IPS-11a (cell line): Measurements from ENCODE around the gene KCNJ2.
A peak's percentile ranks its signal among the peaks of the same experiment; 100 is the strongest.

ENCODE experiments used
- H3K4me3 ChIP-seq: one replicate; pipeline ENCODE4 v1.5.1; 2013; ENCODE audit warnings: low read depth, low read length, control low read depth

KCNJ2 gene

DNA sequence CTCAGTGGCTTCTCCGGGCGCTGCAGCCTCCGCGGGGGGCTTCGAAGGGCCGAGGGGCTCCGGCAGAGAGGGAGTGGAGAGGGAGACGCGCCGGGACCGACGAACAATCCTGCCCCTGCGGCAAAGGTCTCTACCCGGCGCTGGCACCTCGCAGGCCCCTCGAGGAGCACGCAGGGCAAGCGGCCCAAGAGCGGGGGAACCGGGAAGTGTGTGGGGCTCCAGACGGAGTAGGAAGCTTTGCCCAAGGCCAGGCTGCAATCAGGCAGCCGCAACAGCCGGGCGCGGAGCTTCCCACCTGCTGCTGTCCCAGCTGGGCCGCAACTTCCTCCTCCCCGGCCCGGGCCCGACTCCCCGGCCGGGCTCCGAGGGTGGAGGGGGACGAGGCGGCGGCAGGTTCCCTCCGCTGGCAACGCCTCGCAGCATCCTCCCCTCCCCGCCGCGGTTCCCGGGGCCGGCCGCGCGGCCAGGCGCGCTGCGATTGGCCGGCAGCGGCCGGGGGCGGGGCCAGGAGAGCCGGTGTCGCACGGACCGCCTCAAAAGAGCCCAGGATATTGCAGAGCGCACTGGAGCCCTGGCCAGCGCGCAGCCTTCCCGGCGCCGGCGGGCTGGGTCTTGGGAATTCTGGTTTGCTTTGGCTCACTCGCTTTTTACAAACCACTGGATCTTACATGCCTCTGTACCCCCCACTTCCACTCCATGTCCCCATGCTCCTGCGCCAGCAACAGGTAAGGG, at the start of gene KCNJ2:
KCNJ2 (plus strand) TSS at position 556 of the 732 bp plus-strand sequence. CDS start 5,508 bp downstream, outside the sequence.
- H3K4me3 ChIP-seq = peak within 1 kb of the TSS; percentile 61

DNA sequence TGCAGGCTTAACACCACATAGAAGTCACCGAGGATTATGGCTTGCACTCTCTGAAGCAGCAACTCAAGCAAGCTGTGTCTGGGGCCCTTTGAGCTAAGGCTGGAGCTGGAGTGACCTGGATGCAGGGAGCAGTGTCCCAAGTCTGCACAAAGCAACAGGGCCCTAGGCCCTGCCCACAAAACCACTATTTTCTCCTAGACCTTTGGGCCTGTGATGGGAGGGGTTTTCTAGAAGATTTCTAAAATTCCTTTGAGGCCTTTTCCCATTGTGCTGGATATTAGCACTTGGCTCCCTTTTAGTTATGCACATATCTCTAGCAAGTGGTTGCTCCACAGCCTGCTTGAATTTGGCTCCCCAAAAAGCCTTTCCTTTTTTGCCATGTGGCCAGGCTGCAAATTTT, 49.8 kb upstream of the KCNJ2 start:
- H3K4me3 ChIP-seq = no peak overlapping the region

DNA sequence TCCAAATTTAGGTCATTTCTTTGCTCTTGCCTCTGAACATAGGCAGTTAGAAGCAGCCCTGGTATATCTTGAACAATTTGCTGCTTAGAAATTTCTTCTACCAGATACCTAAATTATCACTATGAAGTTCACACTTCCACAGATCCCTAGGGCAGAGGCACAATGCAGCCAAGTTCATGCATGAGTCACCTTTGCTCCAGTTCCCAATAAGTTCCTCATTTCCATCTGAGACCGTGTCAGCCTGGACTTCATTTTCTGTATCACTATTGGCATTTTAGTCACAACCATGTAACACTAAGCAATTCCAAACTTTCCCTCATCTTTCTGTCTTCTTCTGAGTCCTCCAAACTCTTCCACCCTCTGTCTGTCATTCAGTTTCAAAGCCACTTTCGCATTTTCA, 49.3 kb upstream of the KCNJ2 start:
- no peak overlapping the region for H3K4me3 ChIP-seq

DNA sequence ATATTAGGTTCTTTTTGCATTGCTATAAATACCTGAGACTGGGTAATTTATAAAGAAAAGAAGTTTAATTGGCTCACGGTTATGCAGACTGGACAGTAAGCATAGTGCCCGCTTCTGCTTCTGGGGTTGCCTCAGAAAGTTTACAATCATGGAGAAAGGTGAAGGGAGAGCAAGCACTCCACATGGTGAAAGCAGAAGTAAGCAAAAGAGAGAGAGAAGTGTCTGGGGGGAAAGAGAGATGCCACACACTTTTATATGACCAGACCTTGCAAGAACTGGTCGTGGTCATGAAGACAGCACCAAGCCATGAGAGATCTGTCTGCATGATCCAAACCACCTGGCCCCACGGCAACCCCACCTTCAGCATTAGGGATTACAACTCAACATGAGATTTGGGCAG, 48.9 kb upstream of the KCNJ2 start:
- H3K4me3 ChIP-seq = no peak overlapping the region

DNA sequence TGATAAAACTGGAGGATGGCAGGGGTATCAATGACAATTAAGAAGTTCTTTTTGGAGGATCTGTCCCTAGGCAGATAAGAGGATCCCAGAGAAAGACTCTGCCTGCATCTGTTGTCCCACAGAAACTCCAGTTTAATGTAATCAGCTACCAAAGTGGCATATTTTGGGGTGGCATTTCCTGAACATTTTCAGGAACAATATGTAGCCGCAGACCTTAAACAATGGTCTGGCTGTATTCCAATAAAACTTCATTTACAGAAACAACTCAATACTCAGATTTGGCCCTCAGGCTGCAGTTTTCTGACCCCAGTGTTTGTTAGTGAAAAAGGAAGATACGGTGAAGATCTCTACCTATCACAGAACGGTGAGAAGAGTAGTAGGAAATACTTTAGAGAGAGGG, 48.2 kb upstream of the KCNJ2 start:
- no peak overlapping the region for H3K4me3 ChIP-seq

DNA sequence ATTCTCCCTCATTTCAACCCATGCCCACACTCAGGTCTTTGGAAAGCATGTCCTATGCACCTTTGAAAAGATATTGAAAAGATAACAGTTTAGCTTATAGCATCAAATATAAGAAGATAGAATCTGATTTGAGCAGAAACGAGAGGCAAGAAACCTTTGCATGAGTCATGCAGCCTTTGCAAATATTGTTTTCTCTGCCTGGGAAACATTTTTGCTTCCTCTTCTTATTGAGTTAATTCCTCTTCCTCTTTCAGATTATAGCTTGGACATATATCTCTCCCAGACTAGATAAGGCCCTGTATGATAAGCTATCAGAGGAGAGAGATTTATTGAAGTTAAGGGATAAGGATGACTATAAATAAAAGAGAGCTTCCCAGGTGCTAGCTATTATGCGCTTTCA, 46.1 kb upstream of the KCNJ2 start:
- no peak overlapping the region for H3K4me3 ChIP-seq

GRCh38 chr17:70124723-70125122, 44.6 kb upstream of the KCNJ2 start:
- H3K4me3 ChIP-seq = no peak overlapping the region

DNA sequence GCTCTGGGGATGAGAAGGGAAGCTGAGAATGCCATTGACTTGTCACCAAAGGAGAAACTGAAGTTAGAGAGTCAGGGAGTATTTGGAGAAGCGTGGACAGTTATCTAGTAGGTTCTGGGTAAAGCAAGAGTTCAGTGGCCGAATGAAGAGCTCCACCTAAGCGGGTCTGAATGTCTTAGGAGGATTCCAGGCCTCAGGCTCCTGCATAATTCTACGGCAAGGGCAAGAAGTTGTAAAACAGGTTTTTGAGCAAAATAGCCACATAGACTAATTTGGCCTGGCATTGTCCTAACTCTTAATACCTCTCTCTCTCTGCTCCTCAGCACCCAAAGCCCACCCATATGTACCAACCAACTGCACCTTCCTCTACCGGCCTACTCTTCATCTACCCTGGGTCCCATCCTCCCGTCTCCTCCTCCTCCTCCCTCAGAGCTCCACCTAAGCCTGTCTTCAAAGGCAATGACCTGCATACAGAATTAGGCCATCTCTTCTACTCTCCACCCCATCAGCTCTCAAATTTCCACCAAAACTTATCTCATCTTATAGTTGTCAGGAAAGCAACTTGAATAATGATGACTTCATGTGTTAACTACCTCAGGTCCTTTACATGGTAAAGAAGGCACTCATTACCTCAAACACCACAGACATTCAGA, 42.0 kb upstream of the KCNJ2 start:
- H3K4me3 ChIP-seq = no peak overlapping the region

DNA sequence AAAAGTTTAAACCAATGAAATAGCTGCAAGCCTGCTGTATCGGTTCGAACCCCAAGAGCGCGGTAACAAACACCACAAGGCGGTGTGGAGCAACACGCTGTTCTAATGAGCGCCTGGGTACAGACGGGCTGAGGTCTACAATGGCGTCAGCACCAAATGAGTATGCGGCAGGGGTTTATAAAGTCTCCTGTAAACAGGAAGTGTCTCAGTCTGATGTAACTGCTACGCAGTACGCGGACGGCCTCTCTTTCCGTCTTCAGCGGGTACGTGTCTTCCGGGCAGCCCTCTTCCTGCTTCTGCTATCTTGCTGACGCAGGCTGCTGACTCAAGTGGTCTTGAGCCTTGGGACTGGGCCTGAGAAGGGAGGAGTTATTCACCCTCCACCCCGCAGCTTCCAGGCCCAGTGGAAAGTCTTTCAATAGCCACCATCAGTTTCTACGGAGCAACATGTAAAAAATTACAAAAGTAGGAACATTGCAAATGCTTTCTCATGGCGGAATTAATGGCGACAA, 40.5 kb upstream of the KCNJ2 start:
- no peak overlapping the region for H3K4me3 ChIP-seq

- H3K4me3 ChIP-seq = no peak overlapping the region
These were observed 39.0 kb upstream of the KCNJ2 start for GRCh38 chr17:70130289-70130688.

GRCh38 chr17:70132505-70132904, 36.8 kb upstream of the KCNJ2 start:
- no peak overlapping the region for H3K4me3 ChIP-seq

- H3K4me3 ChIP-seq = no peak overlapping the region
These were observed 35.3 kb upstream of the KCNJ2 start for GRCh38 chr17:70134042-70134441.

GRCh38 chr17:70134777-70135176, 34.6 kb upstream of the KCNJ2 start:
- H3K4me3 ChIP-seq = no peak overlapping the region

DNA sequence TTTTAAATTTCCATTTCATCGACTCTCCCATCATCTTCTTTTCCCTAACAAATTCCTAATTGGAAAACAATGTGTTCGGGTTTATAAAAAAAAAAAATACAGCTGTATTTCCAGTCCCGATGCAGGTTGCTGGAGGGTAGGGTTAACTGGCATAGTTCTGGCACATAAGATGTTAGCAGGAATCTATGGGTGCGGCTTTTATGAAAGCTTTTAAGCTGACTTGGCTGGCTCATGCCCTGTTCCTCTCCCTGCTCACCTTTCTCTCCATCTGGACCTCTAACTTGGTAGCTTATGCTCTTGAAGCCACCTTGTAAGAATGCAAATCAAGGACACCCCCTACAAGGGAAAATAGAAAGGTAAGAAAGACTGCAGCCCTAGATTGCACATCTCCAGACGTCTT, 33.2 kb upstream of the KCNJ2 start:
- H3K4me3 ChIP-seq = no peak overlapping the region

GRCh38 chr17:70137451-70138230, 31.7 kb upstream of the KCNJ2 start:
- no peak overlapping the region for H3K4me3 ChIP-seq

DNA sequence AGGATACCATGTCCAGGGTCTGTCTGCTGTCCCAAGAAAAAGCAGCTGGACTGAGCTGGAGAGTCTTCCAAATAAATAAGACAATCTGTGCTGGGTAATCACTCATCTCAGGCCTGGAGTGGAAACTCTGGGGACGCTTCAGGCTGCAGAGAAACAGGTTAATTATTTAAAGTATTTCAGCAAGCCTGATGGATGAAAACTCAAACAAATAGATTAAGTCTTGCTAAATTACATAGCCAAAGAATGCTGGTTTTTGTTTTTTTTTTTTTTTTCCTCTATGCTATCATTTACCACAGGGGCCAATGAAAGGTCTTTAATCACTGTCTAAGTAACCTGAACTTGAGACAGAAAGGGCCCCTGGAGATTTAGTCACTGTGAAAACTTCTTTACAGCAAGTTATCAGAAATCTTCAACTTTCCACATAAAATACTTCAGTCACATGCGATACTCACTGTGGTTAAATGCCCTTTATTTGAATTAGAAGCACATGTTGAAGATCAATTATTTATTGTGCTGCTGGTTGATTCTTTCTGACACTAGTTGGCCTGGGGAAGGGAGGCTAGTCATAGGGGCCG, 31.0 kb upstream of the KCNJ2 start:
- H3K4me3 ChIP-seq = no peak overlapping the region

- no peak overlapping the region for H3K4me3 ChIP-seq
These were observed 29.8 kb upstream of the KCNJ2 start for GRCh38 chr17:70139449-70139993.

- H3K4me3 ChIP-seq = no peak overlapping the region
These were observed 25.0 kb upstream of the KCNJ2 start for GRCh38 chr17:70144260-70144846.

- H3K4me3 ChIP-seq = no peak overlapping the region
These were observed 16.1 kb upstream of the KCNJ2 start for GRCh38 chr17:70153210-70153609.

GRCh38 chr17:70157151-70157550, 12.2 kb upstream of the KCNJ2 start:
- no peak overlapping the region for H3K4me3 ChIP-seq

DNA sequence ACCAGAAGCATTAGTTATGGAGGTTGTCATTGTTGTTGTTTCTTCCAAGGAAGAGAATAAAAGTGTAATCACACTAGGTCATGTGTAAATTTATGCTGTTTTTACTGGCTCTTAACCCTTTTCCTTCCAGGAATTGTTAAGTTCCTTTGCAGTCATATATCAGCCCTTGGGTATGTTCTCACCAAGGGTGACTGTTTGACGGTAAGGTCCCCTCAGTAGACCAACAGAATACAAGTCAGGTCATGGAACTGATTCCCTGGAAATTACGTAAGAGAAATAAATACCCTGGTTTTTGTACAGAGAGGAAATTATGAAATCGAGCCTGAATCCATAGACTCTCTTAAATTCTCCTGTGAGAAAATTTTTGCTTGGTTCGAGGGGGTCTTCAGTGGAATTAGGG, 11.2 kb upstream of the KCNJ2 start:
- no peak overlapping the region for H3K4me3 ChIP-seq
